ENCODE measurements around the gene TMEM125.

Gene TMEM125

GRCh38 chr1:43229826-43230780 lies 39.7 kb upstream of the TMEM125 start:
- H3K27ac ChIP-seq, result no peak overlapping the region
- TF ChIP-seq ZFX (IDR thresholded peaks at IDR 0.05; ENCODE audit: borderline replicate concordance) (no peak), CTCF (IDR thresholded peaks at IDR 0.05) (no peak)

- H3K27ac ChIP-seq, result no peak overlapping the region
These were observed 37.7 kb upstream of the TMEM125 start for GRCh38 chr1:43232074-43232473.

GRCh38 chr1:43232482-43232881 lies 37.3 kb upstream of the TMEM125 start:
- TF ChIP-seq ZFX (IDR thresholded peaks at IDR 0.05; ENCODE audit: borderline replicate concordance) (no peak), CTCF (IDR thresholded peaks at IDR 0.05) (no peak)
- H3K27ac ChIP-seq, result no peak overlapping the region

More at GRCh38 chr1:43232074-43232473, 37.7 kb upstream of the TMEM125 start:
- no peak for TF ChIP-seq CTCF (IDR thresholded peaks at IDR 0.05)
- no peak for TF ChIP-seq ZFX (IDR thresholded peaks at IDR 0.05; ENCODE audit: borderline replicate concordance)

GRCh38 chr1:43233631-43234030 lies 36.2 kb upstream of the TMEM125 start:
- H3K27ac ChIP-seq, result no peak overlapping the region
- TF ChIP-seq CTCF (IDR thresholded peaks at IDR 0.05), result no peak
- TF ChIP-seq ZFX (IDR thresholded peaks at IDR 0.05; ENCODE audit: borderline replicate concordance), result no peak

- TF ChIP-seq CTCF (IDR thresholded peaks at IDR 0.05) (no peak), ZFX (IDR thresholded peaks at IDR 0.05; ENCODE audit: borderline replicate concordance) (no peak)
- no peak overlapping the region for H3K27ac ChIP-seq
These were observed 35.5 kb upstream of the TMEM125 start for GRCh38 chr1:43234267-43234666.

- no peak for TF ChIP-seq CTCF (IDR thresholded peaks at IDR 0.05)
- TF ChIP-seq ZFX (IDR thresholded peaks at IDR 0.05; ENCODE audit: borderline replicate concordance), result no peak
These were observed 34.7 kb upstream of the TMEM125 start for GRCh38 chr1:43235040-43235439.

GRCh38 chr1:43235451-43236121 lies 34.2 kb upstream of the TMEM125 start:
- no peak overlapping the region for H3K27ac ChIP-seq
- TF ChIP-seq CTCF (IDR thresholded peaks at IDR 0.05) (no peak), ZFX (IDR thresholded peaks at IDR 0.05; ENCODE audit: borderline replicate concordance) (no peak)

More at GRCh38 chr1:43235040-43235439, 34.7 kb upstream of the TMEM125 start:
- no peak overlapping the region for H3K27ac ChIP-seq
